Activated naive CD4-positive, alpha-beta T cell (primary cell): Measurements from ENCODE around the gene PTCD2.

ENCODE experiments used
- DNase-seq, 4 experiments: peaks; one replicate each; lab custom pipeline; 2025; lab: John Stamatoyannopoulos, UW

The PTCD2 gene, protein sequence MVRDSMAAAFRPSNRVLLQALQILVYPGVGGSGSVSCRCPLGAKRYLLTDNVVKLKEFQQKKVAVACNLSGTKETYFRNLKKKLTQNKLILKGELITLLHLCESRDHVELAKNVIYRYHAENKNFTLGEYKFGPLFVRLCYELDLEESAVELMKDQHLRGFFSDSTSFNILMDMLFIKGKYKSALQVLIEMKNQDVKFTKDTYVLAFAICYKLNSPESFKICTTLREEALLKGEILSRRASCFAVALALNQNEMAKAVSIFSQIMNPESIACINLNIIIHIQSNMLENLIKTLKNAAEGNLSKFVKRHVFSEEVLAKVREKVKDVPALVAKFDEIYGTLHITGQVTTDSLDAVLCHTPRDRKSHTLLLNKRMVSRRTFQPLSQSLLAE

DNA sequence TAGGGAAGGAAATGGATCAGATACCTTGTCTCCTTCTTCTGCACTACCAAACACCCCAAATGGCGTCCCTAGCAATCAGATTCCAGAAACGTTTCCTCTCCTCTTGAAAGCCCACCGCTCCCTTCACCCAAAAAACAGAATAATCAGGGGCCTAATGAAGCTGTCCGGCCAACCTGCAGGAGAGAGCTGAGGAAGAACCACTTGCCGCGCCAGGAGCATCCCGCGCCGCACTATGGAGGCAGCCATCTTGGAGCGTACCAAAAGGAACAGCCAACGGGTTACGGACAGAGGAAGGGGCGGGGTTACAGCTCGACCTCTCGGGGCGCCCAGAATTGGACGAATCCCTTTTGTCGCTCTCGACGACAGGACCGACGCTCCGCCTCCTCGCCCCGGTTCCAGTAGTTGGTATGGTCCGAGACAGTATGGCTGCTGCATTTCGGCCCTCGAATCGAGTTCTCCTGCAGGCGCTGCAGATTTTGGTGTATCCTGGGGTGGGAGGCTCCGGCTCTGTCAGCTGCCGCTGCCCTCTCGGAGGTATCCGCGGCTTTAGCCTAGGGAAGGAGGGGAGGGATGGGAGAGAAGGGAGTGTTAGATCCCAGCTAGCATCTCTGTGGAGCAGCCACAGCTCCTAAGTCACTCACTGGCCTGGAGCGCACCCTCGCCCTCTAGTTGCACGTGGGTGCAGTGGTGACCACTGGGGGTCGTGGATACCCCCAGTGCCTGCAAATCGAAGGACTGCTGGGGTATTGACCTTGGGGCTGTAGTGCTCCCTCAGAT is at the start of gene PTCD2, which contains the start of gene MRPS27:
Gene PTCD2, plus strand, starts transcription at position 398 of the 777 bp plus-strand sequence. Its CDS starts 10 bp downstream, at position 408.
Gene MRPS27, minus strand, starts transcription at position 265 of the 777 bp plus-strand sequence. Its CDS starts 19 bp downstream, at position 246.
- DNase-seq = peak; percentile 76 to 88 (median 82)

DNA sequence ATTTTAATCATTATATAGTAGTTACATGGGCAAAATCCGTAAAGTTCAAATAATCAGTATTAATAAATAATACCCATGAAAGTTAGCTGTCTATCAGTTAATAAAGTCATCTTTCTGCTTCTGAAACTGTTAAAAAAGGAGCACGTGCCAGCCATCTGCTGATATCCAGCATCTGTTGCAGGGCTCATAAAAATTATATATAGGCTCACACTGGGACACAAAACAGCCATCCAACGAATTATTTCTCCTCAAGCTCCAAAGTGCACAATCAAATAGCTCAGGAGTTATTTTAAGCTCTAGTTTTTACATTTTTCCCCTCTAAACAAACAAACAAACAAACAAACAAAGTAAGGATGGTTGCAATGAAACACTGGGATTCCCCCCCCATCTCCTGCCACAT is 48.5 kb upstream of the PTCD2 start:
- DNase-seq = no peak

DNA sequence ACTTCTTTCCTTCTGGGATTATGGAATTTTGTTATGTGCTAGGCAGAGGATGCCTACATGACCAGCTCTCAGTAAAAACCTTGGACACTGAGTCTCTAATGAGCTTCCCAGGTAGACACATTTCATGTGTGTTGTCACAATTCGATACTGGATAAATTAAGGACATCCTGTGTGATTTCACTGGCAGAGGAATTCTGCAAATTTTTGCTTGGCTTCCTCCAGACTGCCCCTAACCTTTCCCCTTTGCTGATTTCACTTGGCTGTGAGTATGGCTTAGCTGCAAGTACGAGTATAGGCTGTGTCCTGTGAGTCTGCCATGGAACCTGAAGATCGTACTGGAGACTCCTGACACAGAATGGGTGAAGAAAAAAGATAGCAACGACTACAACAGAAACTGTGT is 47.8 kb upstream of the PTCD2 start:
- DNase-seq = no peak

DNA sequence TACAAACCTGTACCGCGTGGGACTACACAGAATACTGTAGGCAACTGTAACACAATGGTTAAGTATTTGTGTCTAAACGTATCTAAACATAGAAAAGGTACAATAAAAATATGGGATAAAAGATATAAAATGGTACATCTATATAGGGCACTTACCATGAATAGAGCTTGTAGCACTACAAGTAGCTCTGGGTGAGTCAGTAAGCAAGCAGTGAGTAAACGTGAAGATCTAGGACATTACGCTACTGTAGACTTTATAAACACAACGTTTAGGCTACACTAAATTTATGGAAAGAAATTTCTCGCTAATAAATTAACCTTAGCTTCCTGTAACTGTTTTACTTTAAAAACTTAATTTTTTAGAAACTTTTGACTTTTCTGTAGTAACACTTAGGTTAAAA is 46.6 kb upstream of the PTCD2 start:
- no peak for DNase-seq

DNA sequence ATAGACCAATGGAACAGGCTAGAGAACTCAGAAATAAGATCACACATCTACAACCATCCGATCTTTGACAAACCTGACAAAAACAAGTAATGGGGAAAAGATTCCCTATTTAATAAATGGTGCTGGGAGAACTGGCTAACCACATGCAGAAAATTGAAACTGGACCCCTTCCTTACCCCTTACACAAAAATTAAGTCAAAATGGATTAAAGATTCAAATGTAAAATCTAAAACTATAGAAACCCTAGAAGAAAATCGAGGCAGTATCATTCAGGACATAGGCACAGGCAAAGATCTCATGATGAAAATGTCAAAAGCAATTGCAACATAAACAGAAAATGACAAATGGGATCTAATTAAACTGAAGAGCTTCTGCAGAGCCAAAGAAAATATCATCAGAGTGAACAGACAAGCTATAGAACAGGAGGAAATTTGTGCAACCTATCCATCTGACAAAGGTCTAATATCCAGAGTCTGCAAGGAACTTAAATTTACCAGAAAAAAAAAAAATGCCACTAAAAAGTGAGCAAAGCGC is 43.9 kb upstream of the PTCD2 start:
- DNase-seq = no peak

DNA sequence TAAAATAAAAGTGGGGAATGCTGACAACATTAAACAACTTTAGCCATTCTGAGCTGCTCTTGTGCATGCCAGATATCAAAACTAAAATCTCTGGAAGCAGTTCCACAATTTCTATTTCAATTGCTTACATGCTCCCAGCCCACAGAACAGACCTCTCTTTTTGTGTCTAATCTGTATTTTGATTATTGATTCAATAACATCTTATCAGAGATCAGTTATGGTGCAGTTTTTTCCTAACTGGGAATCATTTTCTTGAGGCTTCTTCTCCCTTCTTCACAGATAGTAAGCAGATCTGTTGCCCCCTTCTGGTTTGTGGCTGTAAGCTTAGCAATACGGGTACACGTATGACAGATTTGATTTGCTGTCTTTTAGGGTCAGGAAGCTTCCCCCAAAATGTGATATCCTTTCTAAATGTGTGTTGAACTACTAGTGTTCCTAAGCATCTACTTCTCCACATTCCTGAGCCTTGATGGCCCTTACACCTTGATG is 39.5 kb upstream of the PTCD2 start:
- no peak for DNase-seq

DNA sequence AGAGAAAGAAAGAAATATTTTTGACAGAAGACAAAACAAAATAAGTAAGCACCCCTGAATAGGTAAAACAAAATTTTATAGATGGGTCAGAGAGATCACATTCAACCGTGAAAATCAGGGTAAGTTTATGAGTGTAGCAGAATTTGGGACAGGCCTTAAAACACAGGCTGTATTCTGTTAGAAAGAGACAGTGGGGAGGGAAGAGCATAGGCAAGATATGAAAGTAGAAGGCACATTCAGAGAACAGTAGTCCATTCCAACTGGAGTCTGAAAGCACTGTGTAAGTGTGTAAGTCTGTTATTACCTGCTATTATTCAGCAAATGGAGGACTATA is 38.8 kb upstream of the PTCD2 start:
- DNase-seq = no peak

DNA sequence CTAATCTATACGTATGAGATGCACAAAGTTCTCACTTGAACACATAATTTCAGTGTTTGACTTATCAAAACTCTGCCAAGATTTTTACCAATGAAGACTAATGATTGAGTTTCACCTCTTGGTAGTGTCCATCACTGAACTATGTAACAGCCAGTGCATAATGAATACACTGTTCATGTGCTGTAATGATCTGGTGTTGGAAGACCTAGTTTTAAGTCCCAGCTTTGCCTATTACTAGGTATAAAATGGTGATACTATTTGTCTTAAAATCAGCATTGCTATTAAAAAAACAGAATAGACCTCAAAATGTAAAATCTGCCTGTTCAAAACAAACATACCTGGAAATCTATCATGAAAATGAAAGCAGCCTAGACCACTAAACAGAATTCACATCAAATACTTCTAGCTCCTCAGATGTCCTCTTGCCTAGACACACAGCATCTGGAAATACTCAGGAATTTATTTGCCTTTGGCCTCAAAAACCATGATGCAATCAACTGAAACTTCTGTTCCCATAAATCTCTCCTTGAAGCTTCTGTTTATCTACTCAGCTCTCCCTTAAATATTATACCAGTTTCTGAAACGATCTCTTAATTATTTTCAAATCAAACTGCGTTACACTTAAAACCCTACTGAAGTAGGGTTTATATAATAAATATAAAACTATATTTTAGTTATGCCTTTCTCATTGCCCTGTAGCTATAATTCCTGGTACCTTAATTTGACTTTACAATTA is 38.2 kb upstream of the PTCD2 start:
- DNase-seq = no peak

DNA sequence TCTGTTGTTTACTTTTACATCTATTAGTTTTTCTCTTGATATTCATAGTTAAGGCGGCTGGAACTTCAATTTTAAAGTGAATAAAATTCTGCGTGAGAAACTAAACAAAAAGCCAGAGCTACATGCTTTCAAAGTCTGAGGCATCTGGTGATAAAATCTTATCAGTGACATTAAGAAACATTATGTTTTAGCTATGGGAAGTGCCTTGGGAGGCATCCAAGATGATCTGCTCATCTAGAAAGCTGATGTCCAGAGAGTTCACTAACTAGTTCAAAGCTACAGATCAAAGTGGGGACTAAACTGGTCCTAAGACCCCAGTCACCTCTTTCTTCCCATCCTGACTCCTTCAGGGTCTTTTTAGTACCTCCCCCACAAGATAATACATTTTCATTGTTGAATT is 37.3 kb upstream of the PTCD2 start:
- no peak for DNase-seq

DNA sequence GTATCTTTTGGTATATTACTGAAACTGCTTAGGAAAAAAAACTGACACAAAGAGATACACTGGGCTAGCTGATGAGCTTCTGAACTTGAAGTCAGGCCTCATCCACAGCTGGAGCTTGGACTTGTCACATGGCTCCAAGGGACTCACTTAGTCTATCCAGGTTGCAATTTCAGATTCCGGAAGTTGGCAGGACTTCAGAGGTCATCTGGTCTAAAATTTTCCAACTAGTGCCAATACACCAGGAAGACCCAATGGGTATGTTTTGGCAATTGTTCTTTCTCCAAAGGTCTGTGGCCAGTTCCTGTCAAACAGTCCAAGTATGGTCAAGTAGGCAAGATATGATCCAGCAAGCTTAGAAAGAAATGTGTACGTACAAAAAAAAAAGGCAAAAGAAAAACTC is 36.8 kb upstream of the PTCD2 start:
- no peak for DNase-seq

DNA sequence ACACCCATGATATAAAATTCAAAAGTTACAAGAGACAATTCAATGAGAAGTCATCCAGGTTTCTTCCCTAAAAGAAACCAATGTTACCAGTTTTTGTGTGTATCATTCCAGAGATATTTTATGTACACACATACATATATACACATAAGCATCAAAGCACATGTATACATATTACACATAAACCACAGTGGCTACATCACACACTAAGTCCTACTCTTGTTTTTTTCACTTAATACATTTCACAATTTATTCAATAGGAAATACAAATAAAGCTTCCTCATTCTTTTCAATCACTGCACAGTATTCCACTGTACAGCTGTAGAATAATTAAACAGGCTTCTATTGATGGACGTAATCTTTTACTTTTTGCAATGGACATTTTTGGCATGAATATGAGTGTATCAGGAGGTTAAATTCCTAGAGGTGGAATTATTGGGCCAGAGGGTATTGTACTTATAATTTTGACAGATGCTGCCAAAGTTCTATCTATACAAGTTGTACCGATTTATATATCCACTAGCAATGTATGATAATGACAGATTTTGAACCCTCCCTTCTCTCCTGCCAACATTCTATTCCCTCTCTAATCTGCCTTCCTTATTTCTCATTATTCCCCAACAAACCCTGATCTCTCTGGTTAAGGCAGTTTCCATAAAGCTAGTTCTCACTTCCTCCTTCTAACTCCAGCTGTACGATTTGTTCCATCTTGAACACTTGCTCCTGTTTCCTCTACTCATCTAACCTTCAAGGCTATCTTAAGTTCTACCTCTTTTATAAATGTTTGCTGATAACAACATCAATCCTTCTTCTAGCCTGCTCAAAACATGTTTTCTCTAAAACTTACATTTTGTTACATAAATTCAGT is 35.4 kb upstream of the PTCD2 start:
- no peak for DNase-seq

DNA sequence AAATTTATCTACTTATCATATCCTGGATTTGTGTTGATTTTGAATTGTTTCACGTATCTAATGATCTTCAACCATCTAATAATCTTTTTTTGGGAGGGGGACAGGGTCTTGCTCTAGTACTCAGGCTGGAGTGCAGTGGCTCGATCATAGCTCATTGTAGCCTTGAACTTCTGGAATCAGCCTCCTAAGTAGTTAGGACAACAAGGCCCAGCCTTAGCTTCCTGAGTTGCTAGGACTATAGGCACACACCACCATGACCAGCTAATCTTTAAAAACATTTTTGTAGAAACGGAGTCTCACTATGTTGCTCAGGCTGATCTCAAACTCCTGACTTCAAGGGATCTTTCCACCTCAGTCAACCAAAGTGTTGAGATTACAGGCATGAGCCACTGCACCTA is 34.8 kb upstream of the PTCD2 start:
- no peak for DNase-seq

DNA sequence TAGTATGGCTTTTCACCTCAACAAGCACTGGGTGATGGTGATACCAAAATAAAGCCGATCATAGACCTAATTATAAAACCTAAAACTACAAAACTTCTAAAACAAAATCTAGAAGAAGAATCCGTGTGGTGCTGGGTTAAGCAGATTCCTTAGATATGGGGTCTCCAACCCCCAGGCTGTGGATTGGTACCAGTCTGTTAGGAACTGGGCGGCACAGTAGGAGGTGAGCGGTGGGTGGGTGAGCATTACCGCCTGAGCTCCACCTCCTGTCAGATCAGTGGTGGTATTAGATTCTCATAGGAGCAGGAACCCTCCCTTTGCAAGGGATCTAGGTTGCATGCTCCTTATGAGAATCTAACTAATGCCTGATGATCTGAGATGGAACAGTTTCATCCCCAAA is 33.4 kb upstream of the PTCD2 start:
- no peak for DNase-seq

DNA sequence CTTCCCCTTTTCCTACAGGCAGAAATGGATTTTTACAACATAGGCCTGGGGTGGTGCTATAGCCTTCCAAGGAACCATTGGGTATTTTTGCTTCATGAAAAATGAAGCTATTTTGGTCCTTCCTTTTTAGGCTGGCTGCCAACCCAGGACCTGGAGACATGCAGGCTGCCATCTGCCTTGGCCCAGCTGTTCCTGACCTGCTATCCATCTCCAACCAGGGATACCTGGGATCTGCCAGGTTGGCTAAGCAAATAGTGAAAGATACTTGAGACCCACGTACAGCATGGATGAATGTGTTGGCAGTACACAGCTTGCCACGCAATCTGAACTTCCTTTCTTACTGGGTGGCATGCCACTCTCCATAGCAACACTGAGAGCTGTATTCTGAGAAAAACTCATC is 31.2 kb upstream of the PTCD2 start:
- DNase-seq = no peak

DNA sequence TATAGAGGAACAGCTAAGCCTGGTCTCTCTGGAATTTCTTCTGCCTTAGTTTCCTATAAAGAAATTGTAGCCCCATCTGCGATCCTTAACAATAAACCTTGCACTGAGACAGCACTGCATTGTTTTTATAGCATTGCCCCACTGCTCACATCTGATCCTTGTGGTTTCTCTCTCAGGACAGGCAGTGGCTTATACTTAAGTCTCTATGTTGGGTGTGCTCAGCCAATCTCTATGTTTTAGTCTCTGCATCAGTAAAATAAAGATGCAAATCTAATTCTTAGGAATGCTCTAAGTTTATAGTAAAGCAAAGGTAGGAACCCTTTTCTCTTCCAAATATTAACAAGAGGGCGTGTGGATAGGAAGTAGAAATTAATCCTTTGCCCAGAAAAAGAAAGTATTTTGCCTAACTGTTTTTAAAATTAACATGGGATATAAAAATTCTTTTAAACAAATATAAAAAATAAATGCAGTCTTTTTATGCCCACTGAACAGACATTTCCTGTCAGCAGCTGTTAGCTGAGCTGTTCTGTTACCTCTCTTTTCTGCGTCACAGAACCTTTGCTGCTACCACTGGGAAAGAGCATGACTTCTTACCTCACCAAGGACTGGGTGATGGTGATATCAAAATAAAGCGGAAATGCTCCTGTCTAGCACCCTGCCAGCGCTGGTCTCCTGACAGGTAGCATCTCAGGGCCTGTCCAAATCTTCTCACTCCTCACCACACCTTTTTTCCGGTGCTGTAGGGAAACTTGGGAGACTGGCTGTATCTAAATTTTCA is 29.6 kb upstream of the PTCD2 start:
- no peak for DNase-seq

DNA sequence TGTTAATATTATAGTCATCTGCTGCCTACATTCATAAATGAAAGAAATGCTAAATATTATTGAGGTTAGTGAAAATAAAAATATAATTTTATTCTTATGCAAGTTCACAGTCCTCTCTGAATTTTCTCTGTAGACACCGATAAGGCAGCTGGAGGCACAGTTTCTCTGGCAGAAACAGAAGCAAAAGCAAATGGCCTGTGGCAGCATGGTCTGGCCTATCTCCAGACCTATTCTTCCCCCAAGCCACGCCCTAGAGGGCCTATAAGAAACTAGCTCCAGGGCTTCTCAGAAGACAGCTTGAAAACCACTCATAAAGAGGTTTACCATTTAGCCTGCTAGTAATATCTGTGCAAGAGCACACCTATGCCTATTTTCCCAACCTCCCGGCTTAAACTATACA is 28.6 kb upstream of the PTCD2 start:
- DNase-seq = no peak

DNA sequence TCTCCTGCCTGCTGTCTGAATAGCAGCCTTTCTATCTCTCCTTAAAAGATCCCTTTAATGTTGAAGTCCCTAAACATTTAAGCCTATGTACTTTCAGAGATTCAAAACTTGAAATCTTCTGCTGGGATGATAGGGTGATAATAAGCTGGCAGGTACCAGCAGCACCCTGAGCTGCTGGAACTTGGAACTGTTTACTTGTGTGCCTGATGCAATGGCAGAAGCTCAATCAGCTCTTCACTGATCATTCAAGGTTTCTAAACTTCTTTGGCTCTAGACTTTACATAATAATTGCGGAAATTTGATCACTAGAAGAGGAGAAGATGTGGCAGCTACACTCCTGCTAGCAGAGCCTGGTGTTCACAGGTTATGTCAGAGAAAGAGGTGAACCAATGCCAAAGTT is 27.8 kb upstream of the PTCD2 start:
- no peak for DNase-seq

DNA sequence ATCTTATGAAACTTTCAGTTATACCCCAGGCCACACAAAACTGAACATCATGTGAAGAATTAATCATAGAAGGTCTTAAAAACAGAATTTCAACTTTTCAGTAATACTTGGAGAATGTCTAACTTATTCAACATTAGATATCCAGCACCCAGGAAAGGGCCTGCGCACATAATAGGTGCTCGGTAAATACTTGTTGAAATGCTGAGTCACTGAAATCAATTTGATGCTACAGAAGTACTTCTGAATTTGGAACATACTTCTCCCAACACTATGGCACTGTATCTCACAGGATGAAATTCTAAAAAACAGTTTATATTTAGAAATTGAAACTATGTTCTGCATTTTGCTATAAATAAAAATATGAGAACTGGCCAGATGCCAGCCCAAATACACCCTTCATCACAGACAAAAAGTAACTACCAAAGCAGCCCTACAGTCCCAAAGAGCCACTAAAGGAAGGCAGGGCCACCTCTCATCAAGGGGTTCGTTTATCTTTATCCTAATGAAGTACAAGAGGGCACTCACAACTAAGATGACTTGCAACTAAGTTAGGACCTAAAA is 26.6 kb upstream of the PTCD2 start:
- no peak for DNase-seq

DNA sequence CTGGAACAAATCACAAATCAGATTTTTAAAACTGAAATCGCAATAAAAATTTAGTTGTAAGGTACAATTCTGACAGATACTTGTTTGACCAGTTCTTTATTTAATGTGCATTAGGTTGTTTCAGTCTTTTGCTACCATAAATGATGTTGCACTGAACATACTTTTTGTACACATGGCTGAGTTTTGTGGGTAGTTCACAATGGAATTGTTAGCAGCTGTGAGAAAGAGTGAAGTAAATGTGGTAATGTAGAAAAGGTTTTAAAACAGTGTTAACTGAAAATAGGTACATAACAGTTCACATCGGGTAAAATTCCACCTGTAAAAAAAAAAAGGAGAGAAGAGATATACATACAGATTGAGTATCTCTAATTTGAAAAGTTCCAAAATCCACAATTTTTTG is 25.7 kb upstream of the PTCD2 start:
- no peak for DNase-seq

DNA sequence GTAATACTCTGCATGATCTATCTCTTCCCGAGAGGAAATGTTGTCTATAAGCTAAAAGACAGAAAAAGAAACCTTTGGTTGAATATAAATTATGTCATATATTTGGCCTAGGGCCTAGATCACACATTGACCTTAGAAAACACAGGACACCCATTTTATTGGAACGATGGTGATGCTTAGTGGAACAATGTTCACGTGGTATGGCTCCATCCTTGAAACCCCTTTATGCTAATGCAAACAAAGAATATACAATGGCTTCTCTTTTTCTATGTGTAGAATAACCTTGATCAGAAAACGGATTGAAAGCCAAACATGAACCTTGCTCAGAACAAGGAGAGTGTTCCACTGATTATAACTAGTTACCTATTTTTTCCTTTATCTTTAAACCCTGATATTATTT is 24.6 kb upstream of the PTCD2 start:
- DNase-seq = no peak
